Occipital lobe (tissue), 2 donors: ENCODE measurements around the gene PDLIM5. TPM values are rescaled to one million over a fixed set of nuclear protein-coding genes. Genes with fewer than 3 reads are reported as not detected.

Source experiments
- DNase-seq: peaks from one replicate; lab custom pipeline; 2025; lab: John Stamatoyannopoulos, UW
- total RNA-seq: library from RNA; depleted of rRNA; stranded (reverse); fragments of >200 nt; gene quantifications from one replicate; pipeline ENCODE4 v1.2.3, GENCODE V29; 2014

The PDLIM5 gene
- total RNA-seq, 1 donor from 2014 or later, result 27.1 TPM

GRCh38 chr4:94558392-94558904 lies 106.7 kb downstream of the PDLIM5 start:
- no peak for DNase-seq

- DNase-seq, result no peak
Measured at GRCh38 chr4:94559351-94559806, 107.6 kb downstream of the PDLIM5 start.

GRCh38 chr4:94561249-94562024 lies 109.7 kb downstream of the PDLIM5 start:
- DNase-seq, result no peak

- DNase-seq, result no peak
Measured at GRCh38 chr4:94562285-94562684, 110.5 kb downstream of the PDLIM5 start.

- no peak for DNase-seq
Measured at GRCh38 chr4:94564252-94564651, 112.5 kb downstream of the PDLIM5 start.

- DNase-seq, result no peak
Measured at GRCh38 chr4:94566420-94566819, 114.7 kb downstream of the PDLIM5 start.

- no peak for DNase-seq
Measured at GRCh38 chr4:94567811-94568210, 116.1 kb downstream of the PDLIM5 start.

GRCh38 chr4:94570558-94570957 lies 118.8 kb downstream of the PDLIM5 start:
- DNase-seq, result no peak

GRCh38 chr4:94571298-94571697 lies 119.6 kb downstream of the PDLIM5 start:
- no peak for DNase-seq

GRCh38 chr4:94571715-94572114 lies 120.0 kb downstream of the PDLIM5 start:
- no peak for DNase-seq

- DNase-seq, result no peak
Measured at GRCh38 chr4:94574050-94574449, 122.3 kb downstream of the PDLIM5 start.

- DNase-seq, result no peak
Measured at GRCh38 chr4:94574616-94575015, 122.9 kb downstream of the PDLIM5 start.

GRCh38 chr4:94575652-94576051 lies 123.9 kb downstream of the PDLIM5 start:
- DNase-seq, result no peak

GRCh38 chr4:94576210-94576609 lies 124.5 kb downstream of the PDLIM5 start:
- DNase-seq, result no peak

GRCh38 chr4:94577136-94577535 lies 125.4 kb downstream of the PDLIM5 start:
- DNase-seq, result peak; percentile 53

GRCh38 chr4:94578195-94578594 lies 126.5 kb downstream of the PDLIM5 start:
- no peak for DNase-seq

GRCh38 chr4:94581766-94582165 lies 130.0 kb downstream of the PDLIM5 start:
- no peak for DNase-seq

GRCh38 chr4:94582517-94582916 lies 130.8 kb downstream of the PDLIM5 start:
- DNase-seq, result no peak

- no peak for DNase-seq
Measured at GRCh38 chr4:94583914-94584641, 132.3 kb downstream of the PDLIM5 start.

- no peak for DNase-seq
Measured at GRCh38 chr4:94588896-94589693, 137.4 kb downstream of the PDLIM5 start.

- DNase-seq, result no peak
Measured at GRCh38 chr4:94590493-94590892, 138.8 kb downstream of the PDLIM5 start.

- no peak for DNase-seq
Measured at GRCh38 chr4:94591289-94591688, 139.5 kb downstream of the PDLIM5 start.
